Right ventricle myocardium superior (tissue), 1 donor: ENCODE measurements around the gene IFNLR1. TPM values are rescaled to one million over a fixed set of nuclear protein-coding genes. Genes with fewer than 3 reads are reported as not detected.
A peak's percentile ranks its signal among the peaks of the same experiment; 100 is the strongest.
"Not testable (repeated sequence)": the region's sequence is repeated elsewhere in the genome, so short reads cannot be mapped to it uniquely, and the experiment has no call there.

Experiments used
- ATAC-seq: fragments of 200-7000 bp; cut with Tn5 transposase; one replicate; pipeline ENCODE4 v1.9.1; 2020; ENCODE audit warnings: mild to moderate bottlenecking; ENCODE audit not compliant: poor library complexity
- DNase-seq: peaks from one replicate; pipeline ENCODE4 v3.0.0-alpha.2; 2020
- intact Hi-C: fragments of 100-400 bp; cut with DNase I; formaldehyde crosslinking; loops from one replicate; pipeline ENCODE4 v1.11.2; 2022
- total RNA-seq: library from RNA; stranded (reverse); fragmentation: NEBNext Ultra II Directional; extraction: Animal tissue kit (Norgen Biotek cat#: 25700); gene quantifications from one replicate; pipeline ENCODE4 v1.2.1, GENCODE V29; 2021
- donor health status: DM: no; HTN: yes; CAD: no; lungs with severe emphysema.

IFNLR1 gene
- total RNA-seq, 1 donor from 2014 or later, result 2.8 TPM

GRCh38 chr1:24207395-24207687 lies 20.3 kb upstream of the IFNLR1 start:
- DNase-seq, ATAC-seq, intact Hi-C loops: not testable (repeated sequence)

GRCh38 chr1:24206516-24207394 lies 19.7 kb upstream of the IFNLR1 start:
- ATAC-seq, result no peak

GRCh38 chr1:24206083-24206464 lies 19.0 kb upstream of the IFNLR1 start:
- DNase-seq, result no peak
- no peak for ATAC-seq
- intact Hi-C loops, result no loop called here

More at GRCh38 chr1:24206516-24207394, 19.7 kb upstream of the IFNLR1 start:
- intact Hi-C loops, result no loop called here
- DNase-seq, result no peak

GRCh38 chr1:24205345-24206082 lies 18.4 kb upstream of the IFNLR1 start:
- intact Hi-C loops, result no loop called here
- no peak for ATAC-seq
- DNase-seq, result no peak

- ATAC-seq, result no peak
- intact Hi-C loops, result no loop called here
- no peak for DNase-seq
These were observed 17.0 kb upstream of the IFNLR1 start for GRCh38 chr1:24204116-24204515.

- no peak for ATAC-seq
- intact Hi-C loops, result no loop called here
- DNase-seq, result no peak
These were observed 16.3 kb upstream of the IFNLR1 start for GRCh38 chr1:24203404-24203803.

- intact Hi-C loops, result no loop called here
- DNase-seq (no peak), ATAC-seq (no peak)
These were observed 15.9 kb upstream of the IFNLR1 start for GRCh38 chr1:24202987-24203386.

GRCh38 chr1:24202556-24202955 lies 15.5 kb upstream of the IFNLR1 start:
- DNase-seq (no peak), ATAC-seq (no peak)
- intact Hi-C loops, result no loop called here

GRCh38 chr1:24201941-24202440 lies 14.9 kb upstream of the IFNLR1 start:
- ATAC-seq (peak; percentile 81), DNase-seq (peak; percentile 71)
- intact Hi-C loops, result loop anchor here (1.0 kb wide), 1 partner anchor 190 kb away; no protein-coding TSS in a partner anchor

- DNase-seq (peak; percentile 53), ATAC-seq (peak; percentile 81)
- intact Hi-C loops, result loop anchor here (10.0 kb wide), 1 partner anchor 435 kb away; no protein-coding TSS in a partner anchor
These were observed 12.3 kb upstream of the IFNLR1 start for GRCh38 chr1:24199291-24199900.

- ATAC-seq, result no peak
- DNase-seq, result no peak
- intact Hi-C loops, result loop anchor here (10.0 kb wide), 1 partner anchor 436 kb away; no protein-coding TSS in a partner anchor
These were observed 11.7 kb upstream of the IFNLR1 start for GRCh38 chr1:24198766-24199165.

GRCh38 chr1:24195874-24196273 lies 8.8 kb upstream of the IFNLR1 start:
- intact Hi-C loops, result loop anchor here (10.0 kb wide), 1 partner anchor 439 kb away; no protein-coding TSS in a partner anchor
- ATAC-seq (no peak), DNase-seq (no peak)

- ATAC-seq (no peak), DNase-seq (no peak)
- intact Hi-C loops, result loop anchor here (10.0 kb wide), 1 partner anchor 440 kb away; no protein-coding TSS in a partner anchor
These were observed 8.0 kb upstream of the IFNLR1 start for GRCh38 chr1:24195136-24195535.

GRCh38 chr1:24193046-24193445 lies 6.0 kb upstream of the IFNLR1 start:
- ATAC-seq (no peak), DNase-seq (no peak)
- intact Hi-C loops, result loop anchor here (10.0 kb wide), 1 partner anchor 442 kb away; no protein-coding TSS in a partner anchor

GRCh38 chr1:24191860-24192259 lies 4.8 kb upstream of the IFNLR1 start:
- intact Hi-C loops, result loop anchor here (10.0 kb wide), 1 partner anchor 443 kb away; no protein-coding TSS in a partner anchor
- ATAC-seq, result no peak
- DNase-seq, result no peak

GRCh38 chr1:24190983-24191461 lies 3.9 kb upstream of the IFNLR1 start:
- intact Hi-C loops, result loop anchor here (10.0 kb wide), 1 partner anchor 444 kb away; no protein-coding TSS in a partner anchor
- DNase-seq, result no peak
- ATAC-seq, result no peak

GRCh38 chr1:24189528-24189927 lies 2.4 kb upstream of the IFNLR1 start:
- DNase-seq (no peak), ATAC-seq (no peak)
- intact Hi-C loops, result no loop called here

- intact Hi-C loops, result no loop called here
- ATAC-seq (no peak), DNase-seq (no peak)
These were observed 437 bp downstream of the IFNLR1 start for GRCh38 chr1:24186711-24186992.
